GM18511 (cell line): Measurements from ENCODE around the gene C9orf72.
"Not testable (repeated sequence)": the region's sequence is repeated elsewhere in the genome, so short reads cannot be mapped to it uniquely, and the experiment has no call there.

ENCODE experiments used
- ATAC-seq: cut with Tn5 transposase; IDR thresholded peaks from one replicate; pipeline ENCODE4 v1.9.1; 2021; ENCODE audit warnings: mild to moderate bottlenecking, moderate library complexity; ENCODE audit not compliant: unreplicated experiment

C9orf72 gene, protein sequence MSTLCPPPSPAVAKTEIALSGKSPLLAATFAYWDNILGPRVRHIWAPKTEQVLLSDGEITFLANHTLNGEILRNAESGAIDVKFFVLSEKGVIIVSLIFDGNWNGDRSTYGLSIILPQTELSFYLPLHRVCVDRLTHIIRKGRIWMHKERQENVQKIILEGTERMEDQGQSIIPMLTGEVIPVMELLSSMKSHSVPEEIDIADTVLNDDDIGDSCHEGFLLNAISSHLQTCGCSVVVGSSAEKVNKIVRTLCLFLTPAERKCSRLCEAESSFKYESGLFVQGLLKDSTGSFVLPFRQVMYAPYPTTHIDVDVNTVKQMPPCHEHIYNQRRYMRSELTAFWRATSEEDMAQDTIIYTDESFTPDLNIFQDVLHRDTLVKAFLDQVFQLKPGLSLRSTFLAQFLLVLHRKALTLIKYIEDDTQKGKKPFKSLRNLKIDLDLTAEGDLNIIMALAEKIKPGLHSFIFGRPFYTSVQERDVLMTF

DNA sequence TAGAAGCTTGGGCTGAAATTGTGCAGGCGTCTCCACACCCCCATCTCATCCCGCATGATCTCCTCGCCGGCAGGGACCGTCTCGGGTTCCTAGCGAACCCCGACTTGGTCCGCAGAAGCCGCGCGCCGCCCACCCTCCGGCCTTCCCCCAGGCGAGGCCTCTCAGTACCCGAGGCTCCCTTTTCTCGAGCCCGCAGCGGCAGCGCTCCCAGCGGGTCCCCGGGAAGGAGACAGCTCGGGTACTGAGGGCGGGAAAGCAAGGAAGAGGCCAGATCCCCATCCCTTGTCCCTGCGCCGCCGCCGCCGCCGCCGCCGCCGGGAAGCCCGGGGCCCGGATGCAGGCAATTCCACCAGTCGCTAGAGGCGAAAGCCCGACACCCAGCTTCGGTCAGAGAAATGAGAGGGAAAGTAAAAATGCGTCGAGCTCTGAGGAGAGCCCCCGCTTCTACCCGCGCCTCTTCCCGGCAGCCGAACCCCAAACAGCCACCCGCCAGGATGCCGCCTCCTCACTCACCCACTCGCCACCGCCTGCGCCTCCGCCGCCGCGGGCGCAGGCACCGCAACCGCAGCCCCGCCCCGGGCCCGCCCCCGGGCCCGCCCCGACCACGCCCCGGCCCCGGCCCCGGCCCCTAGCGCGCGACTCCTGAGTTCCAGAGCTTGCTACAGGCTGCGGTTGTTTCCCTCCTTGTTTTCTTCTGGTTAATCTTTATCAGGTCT is at the start of gene C9orf72:
C9orf72 (minus strand) TSS at position 564 of the 716 bp plus-strand sequence. CDS start 6,361 bp downstream, outside the sequence.
- ATAC-seq: peak; percentile 78

DNA sequence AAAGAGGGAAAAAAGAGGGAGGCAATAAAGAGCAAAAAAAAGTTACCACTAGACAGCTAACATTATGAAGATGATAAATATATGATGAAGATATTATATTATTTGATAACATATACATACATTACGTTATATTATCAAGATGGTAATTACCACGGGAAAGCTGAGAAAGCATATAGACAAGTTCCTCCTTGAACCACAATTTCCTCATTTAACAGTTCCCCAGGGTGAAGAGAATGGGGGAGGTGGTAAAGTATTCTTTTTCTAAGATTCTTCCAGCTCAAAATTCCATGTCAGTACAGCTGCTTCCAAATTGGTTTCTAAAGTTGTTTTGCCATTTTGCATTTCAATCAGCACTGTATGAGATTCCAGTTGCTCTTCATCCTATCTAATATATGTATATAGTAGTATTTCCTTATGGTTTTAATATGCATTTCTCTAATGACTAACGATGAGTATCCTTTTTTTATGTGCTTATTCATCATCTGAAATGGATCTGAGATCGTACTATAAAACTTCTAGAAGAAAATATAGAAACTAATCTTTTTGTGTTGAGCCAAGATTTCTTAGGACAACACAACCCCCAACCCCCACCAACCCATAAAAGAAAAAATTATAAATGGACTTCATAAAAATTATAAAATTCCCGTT is 49.5 kb upstream of the C9orf72 start:
- ATAC-seq: no peak

DNA sequence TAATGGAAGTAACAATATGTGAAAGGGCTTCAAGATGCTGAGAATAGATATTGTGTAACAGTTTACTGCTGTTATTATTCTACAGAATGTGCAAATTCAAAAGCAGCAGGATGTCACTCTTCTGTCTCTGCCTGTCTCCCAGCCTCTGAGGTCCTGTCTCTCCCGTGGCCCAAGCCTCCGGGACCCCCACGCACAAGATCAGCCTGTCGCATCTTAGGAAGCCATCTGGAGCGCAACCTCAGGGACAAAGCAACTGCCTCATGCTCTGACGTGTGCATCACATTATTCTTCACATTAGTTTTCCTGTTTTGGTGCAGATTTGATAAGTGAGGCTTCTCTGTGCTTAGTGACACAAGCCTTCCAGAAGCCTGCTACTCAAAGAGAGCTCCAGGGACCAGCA is 46.5 kb upstream of the C9orf72 start:
- no peak for ATAC-seq

DNA sequence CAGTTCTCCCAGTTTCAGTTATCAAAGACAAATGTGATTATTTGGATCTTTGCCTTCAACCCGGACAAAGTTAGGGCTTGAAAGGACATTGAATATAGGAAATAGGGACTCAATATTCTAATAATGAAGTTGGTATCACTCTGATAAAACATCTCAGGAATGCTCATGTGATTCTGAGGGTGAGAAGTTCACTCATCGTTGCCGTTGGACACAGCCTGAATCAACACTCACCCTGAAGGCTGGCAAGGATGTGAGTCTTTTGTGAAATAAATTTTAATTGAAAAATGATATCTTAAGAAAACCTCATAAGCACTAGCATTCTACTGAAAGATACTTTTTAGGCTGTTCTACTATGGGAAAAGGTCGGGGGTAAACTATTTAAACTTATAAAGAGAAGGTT is 44.8 kb upstream of the C9orf72 start:
- ATAC-seq: no peak

DNA sequence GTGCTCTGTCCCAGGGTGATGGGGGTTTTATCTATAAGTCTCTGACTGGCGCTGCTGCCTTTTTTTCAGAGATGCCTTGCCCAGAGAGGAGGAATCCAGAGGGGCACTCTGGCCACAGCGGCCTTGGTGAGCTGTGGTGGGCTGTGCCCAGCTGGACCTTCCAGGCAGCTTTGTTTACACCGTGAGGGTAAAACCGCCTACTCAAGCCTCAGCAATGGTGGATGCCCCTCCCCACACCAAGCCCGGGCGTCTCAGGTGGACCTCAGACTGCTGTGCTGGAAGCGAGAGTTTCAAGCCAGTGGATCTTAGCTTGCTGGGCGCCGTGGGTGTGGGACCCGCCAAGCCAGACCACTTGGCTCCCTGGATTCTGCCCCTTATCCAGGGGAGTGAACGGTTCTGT is 41.3 kb upstream of the C9orf72 start:
- no peak for ATAC-seq

DNA sequence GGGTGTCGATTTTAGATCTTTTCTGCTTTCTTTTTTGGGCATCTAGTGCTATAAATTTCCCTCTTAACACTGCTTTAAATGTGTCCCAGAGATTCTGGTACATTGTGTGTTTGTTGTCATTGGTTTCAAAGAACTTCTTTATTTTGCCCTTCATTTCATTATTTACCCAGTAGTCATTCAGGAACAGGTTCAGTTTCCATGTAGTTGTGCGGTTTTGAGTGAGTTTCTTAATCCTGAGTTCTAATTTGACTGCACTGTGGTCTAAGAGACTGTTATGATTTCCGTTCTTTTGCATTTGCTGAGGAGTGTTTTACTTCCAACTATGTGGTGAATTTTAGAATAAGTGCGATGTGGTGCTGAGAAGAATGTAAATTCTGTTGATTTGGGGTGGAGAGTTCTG is 38.8 kb upstream of the C9orf72 start:
- not testable (repeated sequence) for ATAC-seq

DNA sequence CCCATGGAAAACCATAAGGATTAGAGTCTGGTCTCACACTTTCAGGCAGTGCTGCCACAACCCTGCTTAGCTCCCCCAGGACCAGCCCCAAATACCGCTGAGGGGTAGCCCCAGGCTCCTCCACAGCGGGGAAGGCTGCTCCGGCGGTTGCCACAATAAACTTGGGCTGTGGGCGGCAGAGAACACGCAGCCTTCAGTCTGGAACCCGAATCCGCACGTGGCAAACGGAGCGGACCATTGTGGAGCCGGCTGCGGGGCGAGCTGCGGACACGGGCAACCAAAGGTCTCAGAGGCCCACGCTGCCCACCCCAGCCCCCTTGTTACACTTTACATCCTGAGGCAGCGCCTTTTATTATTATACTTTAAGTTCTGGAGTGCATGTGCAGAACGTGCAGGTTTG is 37.3 kb upstream of the C9orf72 start:
- no peak for ATAC-seq

DNA sequence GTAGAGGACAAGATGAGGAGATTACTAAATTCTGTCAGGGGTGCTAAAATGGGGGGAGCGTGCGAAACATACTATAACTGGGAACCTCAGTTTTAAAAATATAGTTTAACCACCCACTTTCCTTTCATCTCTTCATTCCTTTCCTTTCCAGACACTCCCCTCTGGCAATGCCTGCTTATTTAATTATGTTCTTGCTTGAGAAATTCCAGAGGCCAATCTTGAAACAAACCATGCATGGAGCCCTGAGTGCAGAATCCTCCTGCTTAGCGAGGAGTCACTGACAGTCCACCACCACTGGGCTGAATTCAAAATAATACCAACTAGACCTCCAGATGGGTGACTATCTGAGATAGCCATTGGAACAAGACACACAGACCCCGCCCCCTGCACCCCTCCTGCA is 29.7 kb upstream of the C9orf72 start:
- ATAC-seq: no peak

DNA sequence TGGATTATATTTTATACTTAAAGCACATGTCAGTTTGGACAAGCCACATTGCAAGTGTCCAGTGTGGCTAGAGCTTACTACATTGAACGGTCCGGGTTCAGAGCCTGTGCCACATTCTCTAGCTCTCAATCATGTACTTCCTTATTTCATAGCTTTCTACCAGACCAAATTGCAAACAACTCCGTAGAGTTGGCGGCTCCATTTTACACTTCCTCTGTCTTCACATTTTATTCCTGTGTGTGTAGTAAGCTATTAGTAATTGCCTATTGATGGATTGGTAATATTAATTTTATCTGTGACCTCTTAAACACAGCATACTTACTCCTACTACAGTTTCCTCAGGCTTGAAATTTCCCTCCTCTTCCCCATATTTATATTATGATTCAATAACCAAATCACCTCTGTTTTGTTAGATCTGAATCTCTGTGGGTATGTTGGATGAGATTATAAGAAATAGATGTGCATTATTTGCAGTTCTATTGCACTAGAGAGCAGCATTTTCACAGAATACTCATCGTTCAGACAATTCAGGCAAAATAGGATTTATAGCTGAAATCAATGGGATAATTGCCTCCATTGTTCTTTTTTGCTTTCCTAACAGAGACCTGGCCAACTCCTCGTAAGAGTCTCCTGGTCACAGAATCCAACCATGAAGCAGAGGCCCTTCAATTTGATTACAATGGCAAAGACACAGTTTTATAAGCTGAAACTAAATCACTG is 29.0 kb upstream of the C9orf72 start:
- no peak for ATAC-seq

DNA sequence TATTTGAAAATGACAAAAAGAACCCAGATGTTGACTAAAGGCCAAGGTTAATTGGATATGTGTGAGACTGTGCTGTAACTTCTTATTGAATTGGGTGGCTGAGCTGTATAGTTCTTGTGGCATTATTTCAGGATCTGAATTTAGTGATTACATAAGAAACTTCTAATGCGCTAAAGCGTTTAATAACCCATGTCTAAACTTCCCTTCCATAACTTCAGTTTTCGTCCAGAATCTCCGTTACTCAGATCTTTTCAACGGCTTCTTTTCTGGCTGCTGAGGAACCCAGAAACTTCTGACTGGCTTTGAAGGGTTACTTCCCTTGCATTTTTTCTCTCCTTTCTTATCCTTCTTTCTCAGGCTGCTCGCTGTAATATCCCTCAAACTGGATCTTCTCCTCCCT is 28.1 kb upstream of the C9orf72 start:
- no peak for ATAC-seq

DNA sequence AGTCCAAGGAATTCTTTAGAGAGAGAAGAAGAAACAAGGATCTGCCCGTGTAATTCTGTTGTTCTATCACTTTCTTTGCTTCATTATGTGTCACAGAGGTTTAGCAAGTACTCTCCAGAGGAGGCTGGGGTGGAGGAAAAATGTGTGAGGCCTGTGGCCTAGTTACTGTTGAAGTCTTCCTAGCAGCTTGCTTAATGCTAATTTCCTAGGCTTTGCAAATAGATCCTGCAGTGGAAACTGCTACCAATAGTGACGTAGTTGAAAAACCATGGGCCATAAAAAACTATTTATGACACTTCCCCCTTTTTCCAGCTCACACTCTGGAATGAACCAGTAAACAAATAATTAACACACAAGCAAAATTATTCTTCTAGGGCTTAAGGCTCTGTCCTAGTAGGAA is 27.0 kb upstream of the C9orf72 start:
- no peak for ATAC-seq

DNA sequence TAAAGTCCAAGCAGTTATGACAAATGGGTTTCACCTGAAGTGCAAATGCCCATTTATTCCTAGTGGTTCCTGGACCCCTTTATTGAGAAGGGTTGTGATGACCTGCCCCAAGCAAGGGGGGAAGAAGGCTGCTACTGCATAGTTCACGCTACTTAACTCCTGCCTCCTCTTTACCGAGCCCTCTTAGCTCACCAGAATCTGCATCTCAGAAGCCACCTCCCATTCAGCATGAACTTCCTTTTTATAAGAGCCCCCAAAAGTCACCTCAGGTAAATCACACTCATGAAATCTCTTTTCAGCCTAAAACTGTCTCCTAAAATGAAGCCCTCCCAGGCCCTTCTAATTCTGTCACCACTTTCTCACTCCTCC is 26.6 kb upstream of the C9orf72 start:
- ATAC-seq: no peak

DNA sequence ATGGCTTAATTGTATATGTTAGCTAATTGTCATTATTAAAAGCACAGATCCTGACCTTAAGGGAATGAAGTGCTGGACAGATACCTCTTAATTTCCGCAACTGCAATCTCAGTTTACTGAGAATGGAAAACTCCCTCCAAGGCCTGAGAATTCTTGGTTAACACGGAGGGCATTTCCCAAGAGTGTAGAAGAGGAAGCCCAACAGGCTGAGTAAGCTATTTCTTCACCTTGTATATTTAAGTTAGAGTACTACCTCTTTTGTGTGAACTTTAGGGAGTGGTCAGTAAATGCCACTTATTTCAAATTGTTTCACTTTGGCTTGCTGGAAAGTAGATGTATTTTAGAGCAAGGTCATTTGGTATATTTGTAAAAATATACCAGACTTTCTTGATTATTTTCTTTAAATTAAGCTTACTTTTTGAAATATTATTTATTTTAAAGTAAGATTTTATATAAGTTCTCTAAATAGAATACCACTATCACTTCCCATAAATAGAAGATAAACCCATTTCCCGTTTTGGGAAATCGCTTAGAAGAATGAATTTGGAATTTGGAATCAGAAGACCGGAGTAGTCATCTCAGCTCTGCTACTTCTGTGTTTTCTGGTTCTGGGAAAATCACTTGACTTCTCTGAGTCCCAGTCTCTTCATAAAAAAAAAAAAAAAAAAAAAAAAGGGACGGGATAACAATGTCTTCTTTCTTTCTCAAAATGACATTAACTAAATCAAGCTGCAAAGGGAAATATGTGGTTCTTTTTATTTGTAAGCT is 26.0 kb upstream of the C9orf72 start:
- ATAC-seq: no peak

DNA sequence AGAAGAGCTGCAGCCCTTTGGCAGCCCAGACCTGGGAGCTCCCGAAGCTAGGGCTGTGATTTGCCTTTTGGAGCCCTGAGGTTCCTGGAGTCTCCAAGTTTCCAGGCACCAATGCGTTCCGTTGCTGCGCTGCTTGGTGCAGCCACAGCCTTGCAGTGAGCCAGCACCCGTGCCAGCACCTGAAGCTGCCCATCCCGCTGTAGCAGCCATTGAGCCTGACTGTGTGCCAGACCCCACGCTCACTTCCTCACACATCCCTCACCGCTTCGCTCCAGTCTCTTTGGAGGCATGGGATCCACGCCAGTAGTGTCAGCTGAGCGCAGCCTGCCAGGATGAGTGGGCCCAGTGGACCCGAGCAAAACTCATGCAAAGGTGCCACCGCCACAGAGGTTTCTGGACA is 22.5 kb upstream of the C9orf72 start:
- no peak for ATAC-seq

DNA sequence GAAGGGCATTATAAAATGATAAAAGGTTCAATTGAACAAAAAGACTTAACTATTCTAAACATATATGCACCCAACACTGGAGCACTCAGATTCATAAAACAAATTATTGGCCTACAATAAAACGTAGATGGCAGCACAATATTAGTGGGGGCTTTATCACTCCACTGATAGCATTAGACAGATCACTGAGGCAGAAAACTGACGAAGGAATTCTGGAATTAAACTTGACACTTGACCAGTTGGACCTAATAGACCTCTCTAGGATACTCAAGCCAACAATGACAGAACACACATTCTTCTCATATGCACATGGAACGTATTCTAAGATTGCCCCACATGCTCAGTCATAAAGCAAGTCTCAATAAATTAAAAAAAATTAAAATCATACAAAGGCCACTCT is 18.4 kb upstream of the C9orf72 start:
- ATAC-seq: no peak

DNA sequence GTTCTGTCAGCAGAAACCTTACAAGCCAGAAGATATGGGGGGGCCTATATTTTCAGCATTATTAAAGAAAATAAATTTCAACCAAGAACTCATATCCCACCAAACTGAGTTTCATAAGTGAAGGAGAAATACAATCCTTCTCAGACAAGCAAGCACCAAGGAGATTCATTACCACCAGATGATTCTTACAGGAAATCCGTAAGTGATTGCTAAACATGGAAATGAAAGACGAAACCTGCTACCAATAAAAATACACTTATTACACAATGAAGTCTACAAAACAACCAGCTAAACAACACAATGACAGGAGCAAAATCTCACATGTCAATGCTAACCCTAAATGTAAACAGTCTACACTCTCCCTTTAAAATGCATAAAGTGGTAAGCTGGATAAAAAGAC is 17.8 kb upstream of the C9orf72 start:
- no peak for ATAC-seq

DNA sequence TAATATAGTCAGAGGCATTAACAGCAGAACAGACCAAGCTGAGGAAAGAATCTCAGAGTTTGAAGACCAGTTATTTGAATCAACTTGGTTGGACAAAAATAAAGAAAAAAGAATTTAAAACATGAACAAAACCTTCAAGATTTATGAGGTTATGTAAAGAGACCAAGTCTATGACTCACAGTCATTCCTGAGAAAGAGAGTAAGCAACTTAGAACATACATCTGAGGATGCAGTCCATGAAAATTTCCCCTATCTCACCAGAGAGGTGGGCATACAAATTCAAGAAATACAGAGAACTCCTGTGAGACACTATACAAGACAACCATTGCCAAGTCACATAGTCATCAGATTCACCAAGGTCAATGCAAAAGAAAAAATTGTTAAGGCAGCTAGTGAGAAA is 17.4 kb upstream of the C9orf72 start:
- ATAC-seq: no peak

DNA sequence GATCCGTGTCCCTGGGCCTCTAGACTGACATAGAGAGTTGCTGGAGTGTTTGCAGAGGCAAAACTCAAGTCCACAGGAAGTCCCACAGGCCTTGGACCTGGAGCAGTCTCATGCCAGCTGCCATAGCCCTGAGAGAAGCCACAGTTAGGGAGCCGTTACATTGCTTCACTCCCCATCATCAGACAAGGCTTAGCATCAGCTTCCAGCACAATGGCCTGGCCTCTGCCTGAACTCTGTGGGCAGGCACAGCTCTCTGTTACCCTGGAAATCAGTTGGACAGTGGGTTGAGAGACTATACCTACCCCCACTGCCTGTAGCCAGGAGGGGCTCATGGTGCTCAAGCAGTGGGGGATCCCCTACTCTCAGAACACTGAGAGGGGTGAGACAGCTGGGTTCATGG is 16.2 kb upstream of the C9orf72 start:
- no peak for ATAC-seq

DNA sequence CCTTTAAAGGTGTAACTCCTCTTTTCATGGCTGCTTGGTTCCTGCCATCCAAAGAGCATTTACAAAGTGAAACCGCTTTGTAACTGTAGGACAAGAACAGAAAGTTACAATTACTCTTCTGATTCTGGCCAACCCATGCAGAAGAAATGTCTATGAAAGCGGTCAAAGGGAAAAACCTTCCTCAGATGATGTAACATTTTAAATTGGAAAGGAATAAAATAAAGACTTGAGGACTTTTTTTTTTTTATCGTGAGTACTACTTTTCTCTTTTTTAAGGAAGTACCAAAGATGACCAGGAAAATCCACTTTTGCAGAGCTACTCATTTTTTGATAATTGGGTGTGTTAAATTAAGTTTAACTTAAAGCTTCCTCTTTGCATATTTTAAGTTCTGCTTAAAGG is 13.0 kb upstream of the C9orf72 start:
- ATAC-seq: no peak

DNA sequence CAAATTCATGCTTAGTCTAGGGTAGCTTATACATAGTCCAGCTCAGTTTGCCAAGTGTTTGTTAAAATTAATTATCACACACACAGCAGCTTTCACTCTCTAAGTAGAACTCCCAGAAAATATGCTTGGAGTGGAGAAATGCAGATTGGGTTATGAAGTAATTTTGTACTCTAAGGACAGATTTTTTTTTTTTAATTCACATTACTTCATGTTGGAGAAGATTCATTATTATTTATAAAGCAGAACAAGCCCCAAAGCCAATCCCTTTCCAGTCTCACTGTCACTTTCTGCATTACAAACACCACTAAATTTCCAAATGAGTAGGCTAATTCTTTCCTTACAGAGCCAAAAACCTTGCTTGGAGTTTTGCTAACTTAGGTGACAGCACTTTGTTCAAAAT is 11.7 kb upstream of the C9orf72 start:
- ATAC-seq: no peak
